ENCODE data around the gene MPZL2.

- no peak for TF ChIP-seq POLR2A (IDR thresholded peaks at IDR 0.05)
- TF ChIP-seq, protein P1, sequence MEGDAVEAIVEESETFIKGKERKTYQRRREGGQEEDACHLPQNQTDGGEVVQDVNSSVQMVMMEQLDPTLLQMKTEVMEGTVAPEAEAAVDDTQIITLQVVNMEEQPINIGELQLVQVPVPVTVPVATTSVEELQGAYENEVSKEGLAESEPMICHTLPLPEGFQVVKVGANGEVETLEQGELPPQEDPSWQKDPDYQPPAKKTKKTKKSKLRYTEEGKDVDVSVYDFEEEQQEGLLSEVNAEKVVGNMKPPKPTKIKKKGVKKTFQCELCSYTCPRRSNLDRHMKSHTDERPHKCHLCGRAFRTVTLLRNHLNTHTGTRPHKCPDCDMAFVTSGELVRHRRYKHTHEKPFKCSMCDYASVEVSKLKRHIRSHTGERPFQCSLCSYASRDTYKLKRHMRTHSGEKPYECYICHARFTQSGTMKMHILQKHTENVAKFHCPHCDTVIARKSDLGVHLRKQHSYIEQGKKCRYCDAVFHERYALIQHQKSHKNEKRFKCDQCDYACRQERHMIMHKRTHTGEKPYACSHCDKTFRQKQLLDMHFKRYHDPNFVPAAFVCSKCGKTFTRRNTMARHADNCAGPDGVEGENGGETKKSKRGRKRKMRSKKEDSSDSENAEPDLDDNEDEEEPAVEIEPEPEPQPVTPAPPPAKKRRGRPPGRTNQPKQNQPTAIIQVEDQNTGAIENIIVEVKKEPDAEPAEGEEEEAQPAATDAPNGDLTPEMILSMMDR (IDR thresholded peaks at IDR 0.05): no peak
Measured at GRCh38 chr11:118221419-118221818, 42.7 kb downstream of the MPZL2 start.

Measured in adrenal gland (tissue), 5 donors.